Body of pancreas (tissue), 4 donors: Measurements from ENCODE around the gene SIRPA. TPM values are rescaled to one million over a fixed set of nuclear protein-coding genes. Genes with fewer than 3 reads are reported as not detected.

ENCODE experiments used
- ATAC-seq: fragments of 150-250 bp; one replicate; pipeline ENCODE4 v1.9.1; 2016
- DNase-seq, 4 donors: peaks; one replicate each; pipeline ENCODE4 v3.0.0-alpha.2; 2019
- H3K27ac ChIP-seq, 4 donors: fragments of 200-600 bp; sonication (generic); 1 replicate in 3 of 4; 2 replicates in 1 of 4; pipeline versions ENCODE4 v1.5.1 to v1.6.1; 2016 to 2019; ENCODE audit warnings: mild to moderate bottlenecking in 1 of 4, mixed read lengths in 1 of 4, moderate library complexity in 1 of 4
- H3K27me3 ChIP-seq, 2 donors: fragments of 200-600 bp; sonication (generic); one replicate each; pipeline ENCODE4 v1.6.0; 2016; ENCODE audit warnings: mild to moderate bottlenecking in 1 of 2
- H3K36me3 ChIP-seq, 2 donors: fragments of 200-600 bp; sonication (generic); replicated peaks in 1 of 2; 2 replicates each; pipeline ENCODE4 v1.5.1; 2016; ENCODE audit warnings: low read depth in 2 of 2; ENCODE audit not compliant: insufficient read depth in 1 of 2
- H3K4me1 ChIP-seq: fragments of 200-600 bp; sonication (generic); one replicate; pipeline ENCODE4 v1.6.0; 2016
- H3K4me3 ChIP-seq, 2 donors: fragments of 200-600 bp; sonication (generic); 1 replicate in 1 of 2; 2 replicates in 1 of 2; pipeline ENCODE4 v1.5.1; 2016 to 2019
- H3K9me3 ChIP-seq, 3 donors: fragments of 200-600 bp; sonication (generic); 1 replicate in 2 of 3; 2 replicates in 1 of 3; pipeline ENCODE4 v1.5.1; 2016
- CTCF ChIP-seq, 7 experiments: fragments of 450-650 bp in 4 of 7; fragments of 200-600 bp in 3 of 7; sonication (generic) in 3 of 7; IDR thresholded peaks; one replicate each; pipeline ENCODE4 v1.5.1; 2016 to 2019; ENCODE audit warnings: antibody characterized with exemption in 7 of 7
- POLR2A ChIP-seq, 3 donors: fragments of 450-650 bp; IDR thresholded peaks; one replicate each; pipeline ENCODE4 v1.6.1; 2016; ENCODE audit warnings: antibody characterized with exemption in 3 of 3, mild to moderate bottlenecking in 2 of 3
- WGBS, 2 donors: methylation state at CpG; one replicate each; pipeline ENCODE4 v1.1.5; 2017; 5-methylcytosine and 5-hydroxymethylcytosine counted together
- intact Hi-C: fragments of 100-400 bp; cut with DNase I; formaldehyde crosslinking; loops from one replicate; pipeline ENCODE4 v1.15.1; 2023
- total RNA-seq, 2 donors: library from RNA; depleted of rRNA; stranded (reverse); fragments of >200 nt; gene quantifications; one replicate each; pipeline ENCODE4 v1.1.0, GENCODE V29; 2016

Gene SIRPA
- total RNA-seq, 2 donors from 2014 or later: 15.0 to 20.1 TPM

DNA sequence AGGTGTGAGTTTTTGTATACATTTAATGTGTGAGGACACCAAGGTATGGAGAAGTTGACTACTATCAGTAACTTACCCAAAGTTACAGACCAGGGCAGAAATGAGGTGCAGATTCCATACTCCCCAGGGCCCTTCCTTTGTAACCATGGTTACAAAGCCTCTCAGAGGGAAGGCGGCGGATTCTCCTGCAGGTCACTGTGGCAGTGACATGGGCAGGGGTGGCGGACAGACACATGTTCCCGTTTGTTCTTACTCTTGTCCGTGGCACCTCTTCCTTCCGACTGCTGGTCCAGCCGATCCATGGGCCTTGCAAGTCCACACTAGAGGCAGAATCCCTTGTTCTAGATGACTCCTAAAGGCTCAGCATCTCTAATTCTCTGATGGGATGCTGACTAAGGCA lies 55.6 kb downstream of the SIRPA start:
- DNase-seq (no peak), ATAC-seq (no peak)
- TF ChIP-seq POLR2A (IDR thresholded peaks at IDR 0.05) (no peak), CTCF (IDR thresholded peaks at IDR 0.05) (no peak)
- H3K4me1 ChIP-seq: peaks cover 4% of the 10 kb centered on the region
- H3K9me3 ChIP-seq: no peaks in the 10 kb centered on the region
- no peaks in the 10 kb centered on the region for H3K27me3 ChIP-seq
- H3K27ac ChIP-seq: no peak overlapping the region
- intact Hi-C loops: no loop called here
- H3K4me3 ChIP-seq: no peak overlapping the region
- WGBS, 2 donors: 81 to 82% methylated on average over 7 of the region's 7 CpGs
- no peaks in the 10 kb centered on the region for H3K36me3 ChIP-seq

DNA sequence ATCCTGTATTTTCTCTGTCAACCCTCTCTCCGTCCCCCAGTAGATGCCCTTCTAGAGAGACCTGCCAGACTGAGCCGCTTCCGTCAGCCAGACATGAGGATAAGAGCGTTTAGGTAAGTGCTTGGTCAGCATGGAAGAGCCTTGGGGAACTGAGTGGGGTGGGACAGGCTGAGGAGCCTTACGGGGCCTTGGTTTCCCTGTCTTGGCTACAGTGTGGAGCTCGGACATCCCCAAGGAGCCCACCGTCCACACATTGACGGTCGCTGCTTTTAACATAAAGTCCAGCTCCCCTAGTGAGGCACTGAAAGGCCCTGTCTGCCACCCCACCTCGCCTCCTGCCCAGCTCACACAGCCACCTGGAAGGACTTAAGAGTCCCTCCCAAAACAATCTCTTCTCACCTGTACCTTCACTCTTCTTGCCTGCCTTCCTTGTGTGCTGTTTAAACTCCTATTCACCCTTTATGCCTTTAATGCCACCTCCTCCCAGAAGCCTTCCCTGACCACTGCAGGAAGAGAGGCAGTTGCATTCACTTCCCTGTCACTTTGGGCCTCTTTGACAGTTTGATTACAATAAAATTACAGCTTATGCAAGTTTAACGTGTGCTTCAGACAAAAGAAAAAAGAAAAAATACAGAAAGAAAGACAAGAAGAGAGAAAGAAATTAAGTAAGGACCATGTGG lies 56.4 kb downstream of the SIRPA start:
- Histone ChIP-seq H3K27me3 (no peaks in the 10 kb centered on the region), H3K9me3 (no peaks in the 10 kb centered on the region), H3K36me3 (no peaks in the 10 kb centered on the region), H3K4me1 (no peaks in the 10 kb centered on the region), H3K4me3 (no peak overlapping the region), H3K27ac (no peak overlapping the region)
- intact Hi-C loops: no loop called here
- ATAC-seq: no peak
- TF ChIP-seq POLR2A (IDR thresholded peaks at IDR 0.05): no peak
- no peak for TF ChIP-seq CTCF (IDR thresholded peaks at IDR 0.05)
- no peak for DNase-seq
- WGBS, 2 donors: 67 to 82% methylated on average over 10 to 11 of the region's 11 CpGs

DNA sequence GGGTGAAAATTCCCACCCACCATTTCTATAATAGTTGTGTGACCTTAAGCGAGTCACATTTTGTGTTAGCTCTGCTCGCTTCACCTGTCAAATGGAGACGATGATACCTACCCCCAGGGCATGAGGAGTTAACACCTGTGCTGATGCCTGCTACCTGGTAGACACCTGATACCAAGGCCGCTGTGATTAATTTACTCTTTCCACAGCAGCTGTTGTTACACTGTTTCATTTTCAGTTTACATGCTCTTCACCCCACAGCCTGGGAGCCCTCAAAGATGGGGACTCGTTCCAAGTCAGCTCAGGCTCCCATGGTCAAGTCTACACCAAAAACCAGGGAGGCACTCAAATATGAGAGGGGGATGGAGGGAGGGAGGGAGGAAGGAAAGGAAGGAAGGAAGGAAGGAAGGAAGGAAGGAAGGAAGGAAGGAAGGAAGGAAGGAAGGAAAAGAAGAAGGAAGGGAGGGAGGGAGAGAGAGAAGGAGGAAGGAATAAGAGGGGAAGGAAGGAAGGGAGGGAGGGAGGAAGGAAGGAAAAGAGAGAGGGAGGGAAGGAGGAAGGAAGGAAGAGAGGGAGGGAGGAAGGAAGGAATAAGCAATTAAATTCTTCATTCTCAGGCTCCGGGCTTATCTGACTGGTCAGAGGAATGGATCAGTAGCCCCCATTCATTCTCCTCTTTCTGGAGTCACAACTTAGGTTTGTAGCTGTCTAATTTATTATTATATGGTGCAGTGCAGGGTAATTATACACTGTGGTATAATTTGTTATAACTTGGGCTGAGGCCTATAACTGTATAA lies 57.7 kb downstream of the SIRPA start:
- Histone ChIP-seq H3K27ac (no peak overlapping the region), H3K36me3 (no peaks in the 10 kb centered on the region), H3K27me3 (no peaks in the 10 kb centered on the region), H3K4me3 (no peak overlapping the region), H3K4me1 (no peaks in the 10 kb centered on the region), H3K9me3 (no peaks in the 10 kb centered on the region)
- TF ChIP-seq POLR2A (IDR thresholded peaks at IDR 0.05) (no peak), CTCF (IDR thresholded peaks at IDR 0.05) (no peak)
- ATAC-seq (no peak), DNase-seq (no peak)
- intact Hi-C loops: no loop called here
- WGBS, 2 donors: 32 to 46% methylated on average over 6 of the region's 6 CpGs

DNA sequence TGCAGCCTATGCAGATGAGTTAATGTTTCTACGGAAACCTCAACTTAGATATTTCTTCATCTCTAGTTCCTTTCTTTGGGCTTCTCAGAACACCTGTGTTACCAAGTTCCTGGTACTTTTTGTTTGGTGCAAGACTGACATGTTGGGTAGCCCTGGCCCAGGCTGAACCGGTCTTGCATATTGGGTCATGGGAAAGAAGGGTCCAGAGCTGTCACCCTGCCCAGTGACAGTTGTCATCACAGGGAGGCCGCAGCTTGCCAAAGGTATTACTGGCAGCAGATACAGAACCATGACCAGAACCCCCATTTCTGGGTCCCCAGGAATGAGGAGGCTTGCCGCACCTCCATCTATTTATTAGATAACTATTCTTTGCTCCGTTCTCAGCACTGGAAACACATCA lies 58.4 kb downstream of the SIRPA start:
- TF ChIP-seq POLR2A (IDR thresholded peaks at IDR 0.05) (no peak), CTCF (IDR thresholded peaks at IDR 0.05) (no peak)
- no peaks in the 10 kb centered on the region for H3K36me3 ChIP-seq
- ATAC-seq (no peak), DNase-seq (no peak)
- no peaks in the 10 kb centered on the region for H3K9me3 ChIP-seq
- H3K4me3 ChIP-seq: no peak overlapping the region
- H3K27ac ChIP-seq: no peak overlapping the region
- no peaks in the 10 kb centered on the region for H3K4me1 ChIP-seq
- no peaks in the 10 kb centered on the region for H3K27me3 ChIP-seq
- 85 to 100% methylated on average over 4 to 5 of the region's 5 CpGs for WGBS, 2 donors
- intact Hi-C loops: no loop called here
